ENCODE measurements around the gene ABCF1. TPM values are rescaled to one million over a fixed set of nuclear protein-coding genes. Genes with fewer than 3 reads are reported as not detected.
A peak's percentile ranks its signal among the peaks of the same experiment; 100 is the strongest.

ABCF1 gene
- total RNA-seq, 1 donor from 2014 or later: 17.5 TPM

DNA sequence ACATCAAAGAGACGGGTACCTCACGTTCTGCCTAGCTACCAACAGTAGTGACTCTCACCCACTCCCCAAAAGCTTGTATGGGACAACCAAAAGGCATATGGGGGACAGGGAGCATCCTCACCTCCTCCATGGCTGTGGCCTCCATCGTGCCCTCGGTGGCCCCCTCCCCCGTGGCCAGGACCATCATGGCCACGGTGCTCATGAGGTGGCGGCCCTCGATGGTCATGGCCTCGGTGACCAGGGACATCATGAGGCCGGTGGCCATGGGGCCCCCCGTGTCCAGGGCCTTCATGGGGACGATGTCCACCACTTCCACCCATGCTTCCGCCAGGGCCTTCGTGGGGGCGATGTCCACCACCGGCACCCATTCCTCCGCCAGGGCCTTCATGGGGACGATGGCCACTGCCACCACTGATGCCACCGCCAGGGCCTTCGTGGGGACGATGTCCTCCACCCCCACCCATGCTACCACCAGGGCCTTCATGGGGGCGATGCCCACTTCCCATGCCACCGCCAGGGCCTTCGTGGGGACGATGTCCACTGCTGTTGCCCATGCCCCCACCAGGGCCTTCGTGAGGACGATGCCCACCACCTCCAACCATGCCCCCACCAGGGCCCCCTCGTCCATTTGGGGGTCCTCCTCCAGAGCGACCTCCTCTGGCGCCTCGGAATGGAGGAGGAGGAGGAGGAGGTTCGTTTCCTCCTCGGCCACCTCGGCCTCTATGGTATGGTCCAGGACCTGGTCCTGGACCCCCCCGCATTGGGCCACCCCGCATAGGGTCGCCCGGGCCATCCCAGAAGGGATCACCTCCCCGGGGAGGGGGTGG lies 30.8 kb downstream of the ABCF1 start:
- no peak for DNase-seq

DNA sequence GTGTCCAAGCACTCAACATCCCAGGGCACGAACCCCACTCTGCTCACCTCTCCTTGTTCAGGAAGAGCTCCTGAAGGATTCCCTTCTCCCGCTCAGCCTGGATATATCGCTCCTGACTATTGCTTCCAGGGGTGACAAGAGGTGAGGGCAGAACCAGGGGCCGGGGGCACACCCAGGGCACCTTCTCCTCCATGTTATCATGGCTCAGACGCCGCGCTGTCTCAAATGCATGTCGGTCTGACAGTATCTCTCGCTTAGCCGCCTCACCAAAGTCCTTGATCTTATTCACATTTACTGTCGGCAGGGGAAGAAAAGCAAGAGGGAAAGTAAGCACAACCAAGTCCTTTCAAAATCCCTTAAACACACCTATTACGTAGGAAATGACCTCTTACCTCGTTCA lies 32.7 kb downstream of the ABCF1 start:
- no peak for DNase-seq

GRCh38 chr6:30610065-30610464 lies 38.8 kb downstream of the ABCF1 start:
- DNase-seq: no peak

DNA sequence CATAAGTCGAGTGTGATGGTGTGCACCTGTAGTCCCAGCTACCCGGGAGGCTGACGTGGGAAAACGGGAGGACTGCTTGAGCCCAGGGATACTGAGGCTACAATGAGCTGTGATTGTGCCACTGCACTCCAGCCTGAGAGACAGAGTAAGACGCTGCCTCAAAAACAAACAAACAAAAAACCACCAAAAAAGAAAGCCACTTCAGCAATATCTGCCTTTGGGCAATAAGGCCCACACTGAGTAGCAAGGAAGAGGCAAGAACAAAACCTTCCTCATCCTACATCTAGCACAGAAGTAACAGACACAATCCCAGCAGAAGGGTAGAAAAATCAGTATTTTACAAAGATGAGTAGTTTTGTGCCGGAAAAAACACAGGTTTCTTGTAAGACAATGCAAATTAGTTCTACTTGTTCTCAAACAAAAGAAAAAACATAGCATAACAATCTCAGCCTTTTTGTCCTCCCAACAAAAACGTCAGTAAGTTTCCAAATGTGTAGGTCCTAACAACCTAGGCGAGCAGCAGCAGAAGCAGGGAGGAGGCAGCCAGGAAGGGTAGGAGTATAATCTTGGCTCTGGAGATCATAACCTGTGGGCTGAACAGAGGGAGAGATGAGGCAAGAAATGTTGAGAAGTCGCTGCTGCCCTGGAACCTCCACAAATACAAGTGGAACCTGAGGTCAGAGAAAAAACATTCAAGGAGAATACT lies 40.1 kb downstream of the ABCF1 start:
- no peak for DNase-seq

GRCh38 chr6:30611856-30612194 lies 40.6 kb downstream of the ABCF1 start:
- no peak for DNase-seq

DNA sequence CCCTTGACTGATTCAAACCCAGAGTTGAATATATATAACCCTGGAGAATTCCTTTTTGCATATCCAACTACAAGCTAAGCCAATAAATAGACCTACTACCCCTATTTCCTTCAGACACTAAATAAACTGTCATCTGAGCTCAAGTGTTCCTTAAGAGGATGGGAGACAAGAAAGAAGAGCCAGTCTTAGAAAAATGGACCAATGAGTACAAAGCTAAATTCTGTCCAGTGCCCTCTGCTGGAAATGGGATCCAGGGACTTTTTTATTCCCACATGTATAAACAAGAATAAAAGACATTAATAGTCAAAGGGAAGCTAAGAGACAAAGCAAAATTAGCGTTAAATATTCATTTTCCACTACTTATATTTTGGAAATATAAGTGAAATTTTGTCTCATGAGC lies 41.0 kb downstream of the ABCF1 start:
- DNase-seq: no peak

GRCh38 chr6:30612687-30613248 lies 41.5 kb downstream of the ABCF1 start:
- no peak for DNase-seq

DNA sequence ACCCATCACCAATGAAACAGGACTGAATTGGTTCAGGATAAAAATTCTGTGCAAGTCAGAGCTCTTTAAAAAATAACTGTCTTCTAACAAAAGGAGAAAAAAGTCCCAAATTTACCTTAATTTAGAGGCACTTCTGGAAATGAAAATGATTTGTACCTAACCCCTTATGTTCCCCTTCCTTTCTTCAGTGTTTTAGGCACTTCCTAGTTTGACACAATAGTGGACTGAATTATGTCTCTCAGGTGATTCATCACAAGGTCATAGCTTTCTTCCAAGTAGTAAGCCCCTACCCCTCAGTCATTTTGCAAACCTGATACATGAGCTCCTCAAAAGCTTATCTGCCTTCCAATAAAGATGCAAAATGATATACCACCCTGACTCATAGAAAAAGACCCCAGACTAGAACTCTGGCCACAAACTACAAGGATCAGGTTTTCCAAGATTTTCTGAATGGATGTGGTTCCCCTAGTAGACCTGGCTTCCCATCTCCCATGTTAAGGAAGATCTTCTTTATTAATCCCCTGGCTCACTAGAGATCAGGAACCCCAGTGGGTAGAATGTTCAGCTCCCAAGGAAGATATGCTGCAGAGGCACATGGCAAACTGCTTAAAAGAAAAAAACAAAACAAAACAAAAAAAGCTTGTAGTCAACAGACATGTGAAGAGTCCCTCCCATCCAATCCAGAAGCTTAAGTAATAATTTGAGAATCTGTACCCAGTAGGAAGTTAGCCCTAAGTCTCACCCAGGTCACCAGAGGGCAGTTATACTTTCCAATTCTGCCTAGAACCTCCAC lies 42.2 kb downstream of the ABCF1 start:
- DNase-seq: no peak

DNA sequence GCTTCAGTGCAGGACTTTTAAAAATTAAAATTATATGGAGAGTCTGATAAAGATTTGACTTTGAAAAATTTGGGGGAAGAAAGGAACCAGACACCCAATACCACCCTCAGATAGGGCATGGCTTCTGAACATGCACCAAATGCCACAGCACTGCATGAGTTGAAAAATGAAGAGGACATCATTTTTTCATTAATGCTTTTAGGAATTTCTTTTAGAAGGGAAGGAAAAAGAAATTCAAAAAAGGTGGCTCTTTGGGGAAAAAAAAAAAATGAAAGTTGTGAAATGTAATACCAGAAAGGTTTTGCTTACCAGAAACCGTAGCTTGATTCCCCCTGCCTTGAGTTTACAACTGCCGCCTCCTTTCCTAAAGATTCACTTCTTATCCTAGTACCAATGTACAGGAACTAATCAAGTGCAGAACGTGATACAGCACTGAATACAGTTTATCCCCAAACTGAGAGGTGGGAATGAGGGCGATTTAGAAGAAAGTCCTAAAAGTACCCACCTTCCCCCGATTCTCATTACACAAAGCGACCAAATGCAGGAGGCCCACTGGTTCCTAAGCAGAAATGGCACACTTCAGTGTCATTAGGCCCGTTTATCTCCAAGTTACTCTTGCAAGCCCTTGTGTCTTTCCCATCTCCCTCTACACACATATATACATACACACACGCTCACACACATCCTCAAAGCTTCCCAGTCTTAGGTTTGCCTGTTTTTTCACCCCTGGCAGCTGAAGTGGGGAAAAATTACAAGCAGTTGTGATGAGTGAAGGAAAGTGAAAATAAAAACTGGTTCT lies 43.0 kb downstream of the ABCF1 start:
- DNase-seq: no peak

GRCh38 chr6:30614843-30615218 lies 43.6 kb downstream of the ABCF1 start:
- DNase-seq: peak; percentile 83

DNA sequence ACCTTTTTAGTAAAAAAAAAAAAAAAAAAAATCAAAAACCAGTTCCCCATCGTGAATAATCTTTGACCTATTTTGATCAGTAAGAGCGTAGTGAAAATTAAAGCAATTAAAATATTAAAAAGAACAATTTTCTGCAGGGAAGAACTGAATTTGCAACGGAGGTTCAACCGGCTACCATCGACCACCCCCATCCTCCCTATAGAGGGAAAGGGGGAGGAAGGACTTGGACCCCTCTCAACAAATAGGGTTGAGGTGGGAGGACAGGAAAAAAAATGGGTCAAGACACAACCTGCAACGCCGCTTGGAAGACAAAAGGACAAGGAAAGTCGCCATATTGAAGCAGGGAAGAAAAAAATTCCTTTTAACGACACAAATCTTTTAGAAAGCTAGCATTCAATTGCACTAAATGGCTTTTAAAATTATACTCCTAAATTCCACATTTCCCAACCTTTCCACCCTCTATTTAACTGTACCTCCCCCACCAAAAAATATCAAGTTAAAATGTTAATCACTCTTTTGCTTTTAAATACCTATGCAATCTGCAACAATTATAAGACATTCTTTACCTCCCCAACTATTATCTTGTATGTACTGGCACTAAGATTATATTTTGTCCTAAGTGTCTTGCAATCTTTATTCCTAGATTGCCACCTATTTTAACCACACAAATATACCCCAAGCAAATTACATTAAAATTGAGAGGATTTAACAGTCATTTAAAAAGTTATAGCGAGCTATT lies 44.1 kb downstream of the ABCF1 start:
- DNase-seq: peak; percentile 30

GRCh38 chr6:30615958-30616810 lies 44.9 kb downstream of the ABCF1 start:
- no peak for DNase-seq

- DNase-seq: peak; percentile 98
Measured at GRCh38 chr6:30616811-30617564, 45.7 kb downstream of the ABCF1 start, which contains the start of gene PPP1R10. TSS of gene PPP1R10 (minus strand) at chr6:30617243. CDS start at chr6:30609944, 7,299 bp downstream.

- DNase-seq: peak; percentile 95
Measured at GRCh38 chr6:30617565-30618269, 46.5 kb downstream of the ABCF1 start, which contains the start of gene MRPS18B. TSS of gene MRPS18B (plus strand) at chr6:30617840. CDS start at chr6:30617866, 26 bp downstream.

DNA sequence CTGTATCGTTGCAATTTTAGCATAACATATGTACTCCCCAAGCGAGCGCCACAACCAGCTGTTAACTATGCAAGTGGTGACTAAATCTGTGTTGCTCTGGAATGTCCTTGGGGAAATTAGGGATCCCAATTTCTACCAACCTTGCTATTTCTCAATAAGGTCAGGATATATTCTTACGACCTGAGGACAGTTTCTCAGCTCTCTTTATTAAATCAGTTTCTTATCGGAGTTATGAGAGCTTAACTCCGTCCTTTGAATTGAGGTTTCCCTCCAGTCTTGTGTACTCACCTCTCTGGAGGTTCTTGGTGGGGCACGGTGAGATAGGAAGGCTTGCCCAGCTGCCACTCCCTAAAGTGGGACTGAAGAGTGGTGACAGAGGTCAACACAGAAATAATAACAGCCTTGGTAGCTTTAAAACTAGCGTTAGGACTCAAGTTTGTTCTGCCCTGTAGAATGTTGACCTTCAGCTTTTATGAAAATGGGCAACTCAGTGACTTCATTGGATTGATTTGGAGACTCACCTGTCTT lies 47.1 kb downstream of the ABCF1 start:
- no peak for DNase-seq

- no peak for DNase-seq
Measured at GRCh38 chr6:30619561-30619960, 48.3 kb downstream of the ABCF1 start.

DNA sequence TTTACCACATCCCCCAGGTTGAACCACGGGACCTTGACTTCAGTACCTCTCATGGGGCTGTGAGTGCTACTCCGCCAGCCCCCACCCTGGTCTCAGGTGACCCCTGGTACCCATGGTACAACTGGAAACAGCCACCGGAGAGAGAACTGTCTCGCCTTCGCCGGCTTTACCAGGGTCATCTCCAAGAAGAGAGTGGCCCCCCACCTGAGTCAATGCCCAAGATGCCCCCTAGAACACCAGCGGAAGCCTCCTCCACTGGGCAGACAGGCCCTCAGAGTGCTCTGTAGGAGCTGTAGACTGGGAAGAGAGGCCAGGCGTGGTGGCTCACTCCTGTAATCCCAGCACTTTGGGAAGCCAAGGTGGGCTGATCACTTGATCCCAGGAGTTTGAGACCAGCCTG lies 54.3 kb downstream of the ABCF1 start:
- DNase-seq: no peak

All from occipital lobe (tissue), 2 donors.